CD4-positive, alpha-beta T cell (primary cell): ENCODE results near the gene PAIP2B. TPM values are rescaled to one million over a fixed set of nuclear protein-coding genes. Genes with fewer than 3 reads are reported as not detected.

Source experiments
- ATAC-seq: fragments of 200-7000 bp; cut with Tn5 transposase; one replicate; pipeline ENCODE4 v1.10.0; 2022; ENCODE audit warnings: mild to moderate bottlenecking; ENCODE audit not compliant: poor library complexity
- CTCF ChIA-PET: fragments of 350-600 bp; sonication (Branson Sonifier 250); formaldehyde crosslinking; loops from one replicate; lab custom pipeline; 2021; ENCODE audit warnings: antibody characterized with exemption, inconsistent platforms; lab: Charles Lee
- POLR2A ChIA-PET: fragments of 350-600 bp; sonication (Branson Sonifier 250); formaldehyde crosslinking; loops from one replicate; lab custom pipeline; 2021; ENCODE audit warnings: antibody characterized with exemption, inconsistent platforms; lab: Charles Lee
- DNase-seq, 14 experiments: peaks; one replicate each; pipeline ENCODE4 v3.0.0-alpha.2; 2013 to 2020; ENCODE audit warnings: mixed read lengths in 2 of 14
- H3K27ac ChIP-seq, 2 donors: one replicate each; pipeline versions ENCODE4 v1.5.1 to v1.7.0; 2013; ENCODE audit warnings: low read length in 2 of 2, low read depth in 1 of 2, mild to moderate bottlenecking in 1 of 2
- H3K27me3 ChIP-seq, 2 experiments: 1 replicate in 1 of 2; 2 replicates in 1 of 2; pipeline versions ENCODE4 v1.6.1 to v1.7.0; 2013; ENCODE audit warnings: low read length in 2 of 2, control low read depth in 1 of 2, mild to moderate bottlenecking in 1 of 2, moderate library complexity in 1 of 2; ENCODE audit not compliant: insufficient read depth in 2 of 2, control insufficient read depth in 1 of 2
- H3K36me3 ChIP-seq: one replicate; pipeline ENCODE4 v1.6.1; 2013; ENCODE audit warnings: low read length, control low read depth; ENCODE audit not compliant: insufficient read depth
- H3K4me1 ChIP-seq: one replicate; pipeline ENCODE4 v1.6.1; 2013; ENCODE audit warnings: low read length, control low read depth; ENCODE audit not compliant: insufficient read depth
- H3K4me3 ChIP-seq: one replicate; pipeline ENCODE4 v1.5.1; 2013; ENCODE audit warnings: mild to moderate bottlenecking, low read length, moderate library complexity
- H3K9me3 ChIP-seq, 2 experiments: 1 replicate in 1 of 2; 2 replicates in 1 of 2; pipeline versions ENCODE4 v1.6.1 to v1.7.0; 2013; ENCODE audit warnings: low read length in 2 of 2, mild to moderate bottlenecking in 2 of 2, control low read depth in 1 of 2, moderate library complexity in 1 of 2; ENCODE audit not compliant: control insufficient read depth in 1 of 2, insufficient read depth in 1 of 2
- H3K27ac Mint-ChIP-seq: one replicate; pipeline ENCODE4 v1.8.0; 2020; ENCODE audit warnings: mixed read lengths
- H3K27me3 Mint-ChIP-seq: one replicate; pipeline ENCODE4 v1.8.0; 2021; ENCODE audit warnings: mixed read lengths
- H3K36me3 Mint-ChIP-seq: one replicate; pipeline ENCODE4 v1.8.0; 2021; ENCODE audit warnings: low read depth, mixed read lengths
- H3K4me1 Mint-ChIP-seq: one replicate; pipeline ENCODE4 v1.8.0; 2021; ENCODE audit warnings: low read depth, mixed read lengths
- H3K4me3 Mint-ChIP-seq: one replicate; pipeline ENCODE4 v1.8.0; 2020; ENCODE audit warnings: mild to moderate bottlenecking, mixed read lengths
- H3K9me3 Mint-ChIP-seq: one replicate; pipeline ENCODE4 v1.8.0; 2020; ENCODE audit warnings: mixed read lengths
- CTCF ChIP-seq: fragments of 200-600 bp; IDR thresholded peaks from one replicate; pipeline ENCODE4 v1.8.0; 2022; ENCODE audit warnings: antibody characterized with exemption, mild to moderate bottlenecking
- intact Hi-C, 2 experiments: fragments of 100-400 bp; cut with DNase I in 1 of 2; cut with micrococcal nuclease in 1 of 2; formaldehyde crosslinking; loops; one replicate each; pipeline versions ENCODE4 v1.15.1 to v1.9.0; 2023 to 2025; cut with DNase I, micrococcal nuclease
- total RNA-seq, 174 experiments: library from RNA in 2 of 174; stranded (reverse) in 2 of 174; gene quantifications; one replicate each; pipeline ENCODE4 v1.2.3 and lab custom pipeline; 2021 to 2026

Gene PAIP2B
- total RNA-seq, 2 experiments from 2014 or later, result 2.3 to 2.5 TPM

- TF ChIP-seq CTCF, result no peak
- Mint-ChIP-seq H3K4me3 (no peak overlapping the region), H3K9me3 (no peaks in the 10 kb centered on the region), H3K36me3 (no peaks in the 10 kb centered on the region), H3K27ac (no peak overlapping the region), H3K27me3 (peaks cover 10% of the 10 kb centered on the region), H3K4me1 (no peaks in the 10 kb centered on the region)
- Histone ChIP-seq H3K27ac (no peak overlapping the region), H3K9me3 (no peaks in the 10 kb centered on the region), H3K4me3 (no peak overlapping the region), H3K4me1 (no peaks in the 10 kb centered on the region), H3K27me3 (no peaks in the 10 kb centered on the region), H3K36me3 (no peaks in the 10 kb centered on the region)
- ATAC-seq (no peak), DNase-seq (no peak)
- ChIA-PET CTCF (no interaction called here), POLR2A (no interaction called here)
- intact Hi-C loops, result no loop called here
Observed at GRCh38 chr2:71166812-71167211, 60.1 kb downstream of the PAIP2B start.

- intact Hi-C loops, result loop anchor here (1.0 to 5.0 kb wide), 2 partner anchors 120 to 353 kb away; no protein-coding TSS in a partner anchor
- Histone ChIP-seq H3K4me1 (peaks cover 10% of the 10 kb centered on the region), H3K36me3 (no peaks in the 10 kb centered on the region), H3K27me3 (no peaks in the 10 kb centered on the region), H3K4me3 (no peak overlapping the region), H3K27ac (no peak overlapping the region), H3K9me3 (no peaks in the 10 kb centered on the region)
- no peak overlapping the region for H3K4me3 Mint-ChIP-seq
- ATAC-seq (peak; percentile 70), DNase-seq (peak; percentile 31 to 75 (median 48))
- peaks cover 7% of the 10 kb centered on the region for H3K4me1 Mint-ChIP-seq
- CTCF ChIA-PET, result interaction anchor here (0.6 to 0.8 kb wide), 3 partner anchors 14 to 143 kb away, joined by 3 to 4 read pairs (median 3); no protein-coding TSS in a partner anchor
- peak; percentile 66 for TF ChIP-seq CTCF
- H3K27me3 Mint-ChIP-seq, result peaks cover 20% of the 10 kb centered on the region
- H3K27ac Mint-ChIP-seq, result no peak overlapping the region
- peaks cover 2% of the 10 kb centered on the region for H3K36me3 Mint-ChIP-seq
- POLR2A ChIA-PET, result no interaction called here
- H3K9me3 Mint-ChIP-seq, result no peaks in the 10 kb centered on the region
Observed at GRCh38 chr2:71157124-71157793, 69.6 kb downstream of the PAIP2B start.

GRCh38 chr2:71156573-71156972 is 70.3 kb downstream of the PAIP2B start:
- peaks cover 17% of the 10 kb centered on the region for H3K27me3 Mint-ChIP-seq
- DNase-seq (no peak), ATAC-seq (no peak)
- intact Hi-C loops, result loop anchor here in 1 of 2 experiments (5.0 kb wide), 1 partner anchor 121 kb away; no protein-coding TSS in a partner anchor
- no peak overlapping the region for H3K4me3 Mint-ChIP-seq
- peaks cover 7% of the 10 kb centered on the region for H3K4me1 Mint-ChIP-seq
- H3K4me3 ChIP-seq, result no peak overlapping the region
- H3K36me3 Mint-ChIP-seq, result peaks cover 8% of the 10 kb centered on the region
- peaks cover 10% of the 10 kb centered on the region for H3K4me1 ChIP-seq
- H3K36me3 ChIP-seq, result no peaks in the 10 kb centered on the region
- CTCF ChIA-PET, result no interaction called here
- H3K27ac Mint-ChIP-seq, result no peak overlapping the region
- POLR2A ChIA-PET, result no interaction called here
- no peak for TF ChIP-seq CTCF
- H3K9me3 ChIP-seq, result no peaks in the 10 kb centered on the region
- no peaks in the 10 kb centered on the region for H3K9me3 Mint-ChIP-seq
- H3K27me3 ChIP-seq, result no peaks in the 10 kb centered on the region
- H3K27ac ChIP-seq, result no peak overlapping the region
